ENCODE data around the gene EHBP1.

- TF ChIP-seq ZNF324 (tag by site-specific recombination; IDR thresholded peaks at IDR 0.05) = no peak
- TF ChIP-seq PRDM4 (tag by site-specific recombination; IDR thresholded peaks at IDR 0.05) = no peak
- no peak for TF ChIP-seq ZNF664 (tag by site-specific recombination; IDR thresholded peaks at IDR 0.05)
- no peak for TF ChIP-seq ZBTB8A (tag by site-specific recombination; IDR thresholded peaks at IDR 0.05)
- TF ChIP-seq ZNF416 (tag by site-specific recombination; IDR thresholded peaks at IDR 0.05) = no peak
- no peak for TF ChIP-seq ZNF670 (tag by site-specific recombination; IDR thresholded peaks at IDR 0.05; ENCODE audit: low read depth)
- no peak for TF ChIP-seq KLF16 (tag by site-specific recombination; IDR thresholded peaks at IDR 0.05)
- no peak for TF ChIP-seq MZF1 (tag by site-specific recombination; IDR thresholded peaks at IDR 0.05; ENCODE audit: borderline replicate concordance)
- TF ChIP-seq ZBTB21 (tag by site-specific recombination; IDR thresholded peaks at IDR 0.05) = no peak
- no peak for TF ChIP-seq ZNF747 (tag by site-specific recombination; IDR thresholded peaks at IDR 0.05)
- TF ChIP-seq ZNF24 (tag by site-specific recombination; IDR thresholded peaks at IDR 0.05) = no peak
Observed at GRCh38 chr2:62660087-62660486, 45.4 kb upstream of the EHBP1 start.
